T1000 (cell line): Measurements from ENCODE around the gene TGM2.

ENCODE experiments used
- DNase-seq: peaks from one replicate; lab custom pipeline; 2025; ENCODE audit warnings: mixed read lengths; lab: John Stamatoyannopoulos, UW

Gene TGM2

GRCh38 chr20:38199501-38200390, 34.7 kb upstream of the TGM2 start:
- DNase-seq = no peak

- DNase-seq = peak; percentile 22
Measured at GRCh38 chr20:38198238-38198861, 33.3 kb upstream of the TGM2 start.

GRCh38 chr20:38197619-38198018, 32.5 kb upstream of the TGM2 start:
- no peak for DNase-seq

GRCh38 chr20:38197217-38197616, 32.1 kb upstream of the TGM2 start:
- DNase-seq = no peak

GRCh38 chr20:38196592-38196991, 31.5 kb upstream of the TGM2 start:
- DNase-seq = peak; percentile 82

GRCh38 chr20:38196076-38196475, 31.0 kb upstream of the TGM2 start:
- no peak for DNase-seq

- no peak for DNase-seq
Measured at GRCh38 chr20:38195521-38195920, 30.5 kb upstream of the TGM2 start.

- DNase-seq = no peak
Measured at GRCh38 chr20:38194971-38195504, 30.0 kb upstream of the TGM2 start.

- no peak for DNase-seq
Measured at GRCh38 chr20:38193586-38194105, 28.6 kb upstream of the TGM2 start.

- no peak for DNase-seq
Measured at GRCh38 chr20:38192323-38192885, 27.3 kb upstream of the TGM2 start.

- no peak for DNase-seq
Measured at GRCh38 chr20:38191654-38192053, 26.6 kb upstream of the TGM2 start.

GRCh38 chr20:38190936-38191371, 25.9 kb upstream of the TGM2 start:
- no peak for DNase-seq

- DNase-seq = no peak
Measured at GRCh38 chr20:38190166-38190565, 25.1 kb upstream of the TGM2 start.

GRCh38 chr20:38187517-38187916, 22.4 kb upstream of the TGM2 start:
- DNase-seq = no peak

GRCh38 chr20:38186788-38187221, 21.7 kb upstream of the TGM2 start:
- DNase-seq = no peak

- no peak for DNase-seq
Measured at GRCh38 chr20:38184101-38184500, 19.0 kb upstream of the TGM2 start.

- DNase-seq = no peak
Measured at GRCh38 chr20:38181971-38182370, 16.9 kb upstream of the TGM2 start.

GRCh38 chr20:38181207-38181801, 16.2 kb upstream of the TGM2 start:
- DNase-seq = peak; percentile 22

GRCh38 chr20:38180781-38181180, 15.7 kb upstream of the TGM2 start:
- DNase-seq = no peak

- DNase-seq = no peak
Measured at GRCh38 chr20:38179846-38180245, 14.8 kb upstream of the TGM2 start.

- DNase-seq = no peak
Measured at GRCh38 chr20:38178581-38178980, 13.5 kb upstream of the TGM2 start.

GRCh38 chr20:38178065-38178491, 13.0 kb upstream of the TGM2 start:
- no peak for DNase-seq
